ENCODE measurements around the gene CEPT1.

- TF ChIP-seq CTCF (IDR thresholded peaks at IDR 0.05), result no peak
- no peak for TF ChIP-seq MAX (CRISPR knock-in tag; IDR thresholded peaks at IDR 0.05)
- no peak for TF ChIP-seq ATF3 (CRISPR knock-in tag; conservative IDR thresholded peaks at IDR 0.05)
- no peak for TF ChIP-seq RELA (CRISPR knock-in tag; IDR thresholded peaks at IDR 0.05; ENCODE audit: borderline replicate concordance)
- no peak for TF ChIP-seq ATF1 (CRISPR knock-in tag; IDR thresholded peaks at IDR 0.05)
- TF ChIP-seq ZBTB21 (CRISPR knock-in tag; IDR thresholded peaks at IDR 0.05; ENCODE audit: borderline replicate concordance), result no peak
- TF ChIP-seq ZBTB43 (CRISPR knock-in tag; IDR thresholded peaks at IDR 0.05), result no peak
- no peak for TF ChIP-seq CREB1 (CRISPR knock-in tag; IDR thresholded peaks at IDR 0.05)
- TF ChIP-seq FOXK1 (CRISPR knock-in tag; IDR thresholded peaks at IDR 0.05), result no peak
- no peak for TF ChIP-seq IRF1 (CRISPR knock-in tag; IDR thresholded peaks at IDR 0.05)
- no peak for TF ChIP-seq STAT6 (CRISPR knock-in tag; conservative IDR thresholded peaks at IDR 0.05; ENCODE audit: low read depth)
- no peak for TF ChIP-seq AFF4 (CRISPR knock-in tag; IDR thresholded peaks at IDR 0.05; ENCODE audit: borderline replicate concordance)
These were observed 42.5 kb upstream of the CEPT1 start for GRCh38 chr1:111097356-111098099.
